Stimulated activated CD8-positive, alpha-beta memory T cell treated with anti-CD3 and anti-CD28 coated beads, Interleukin-4, amount 100 ng/mL, for 24 hours (primary cell): ENCODE results near the gene BNC2.

Experiments
- DNase-seq: peaks from one replicate; pipeline ENCODE4 v3.0.0-alpha.2; 2020; ENCODE audit warnings: low read depth

BNC2 gene

DNA sequence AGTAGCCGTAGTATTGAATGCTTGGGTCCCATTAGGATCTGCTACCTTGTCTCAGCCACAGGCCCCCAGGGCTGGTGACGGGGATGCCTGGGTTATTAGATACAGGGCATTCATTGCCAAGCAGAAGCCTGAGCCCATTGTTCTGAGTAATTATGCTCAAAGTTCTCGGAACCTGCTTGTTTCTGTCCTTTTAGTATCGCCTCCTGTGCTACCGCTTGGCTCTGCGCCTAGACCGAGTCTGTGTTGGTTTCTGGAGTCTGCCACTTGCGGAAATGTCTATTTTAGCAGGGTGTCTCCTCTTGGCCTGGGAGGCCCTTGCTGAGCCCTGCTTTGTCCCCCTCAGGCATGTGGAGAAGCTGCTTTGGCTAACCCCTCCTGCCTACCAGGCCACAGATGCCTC, 506.1 kb downstream of the BNC2 start:
- no peak for DNase-seq

DNA sequence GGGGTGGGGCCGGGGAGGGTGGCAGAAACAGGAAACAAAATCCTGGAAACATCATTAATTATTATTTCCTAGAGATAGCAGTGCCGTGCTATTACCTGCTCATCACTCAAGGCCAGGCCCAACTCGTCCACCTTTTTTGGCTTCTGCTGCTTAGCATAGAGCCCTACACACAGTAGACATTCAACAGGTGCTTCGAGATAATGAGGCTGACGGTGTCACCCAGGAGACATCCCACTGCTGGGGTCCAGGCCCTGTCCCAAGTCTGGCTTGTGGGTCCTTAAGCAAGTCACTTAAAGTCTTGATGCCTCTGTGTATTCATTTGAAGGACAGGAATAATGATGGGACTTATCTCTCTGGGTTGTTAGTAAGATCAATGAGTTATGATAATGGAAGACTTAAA, 506.6 kb downstream of the BNC2 start:
- DNase-seq: no peak

DNA sequence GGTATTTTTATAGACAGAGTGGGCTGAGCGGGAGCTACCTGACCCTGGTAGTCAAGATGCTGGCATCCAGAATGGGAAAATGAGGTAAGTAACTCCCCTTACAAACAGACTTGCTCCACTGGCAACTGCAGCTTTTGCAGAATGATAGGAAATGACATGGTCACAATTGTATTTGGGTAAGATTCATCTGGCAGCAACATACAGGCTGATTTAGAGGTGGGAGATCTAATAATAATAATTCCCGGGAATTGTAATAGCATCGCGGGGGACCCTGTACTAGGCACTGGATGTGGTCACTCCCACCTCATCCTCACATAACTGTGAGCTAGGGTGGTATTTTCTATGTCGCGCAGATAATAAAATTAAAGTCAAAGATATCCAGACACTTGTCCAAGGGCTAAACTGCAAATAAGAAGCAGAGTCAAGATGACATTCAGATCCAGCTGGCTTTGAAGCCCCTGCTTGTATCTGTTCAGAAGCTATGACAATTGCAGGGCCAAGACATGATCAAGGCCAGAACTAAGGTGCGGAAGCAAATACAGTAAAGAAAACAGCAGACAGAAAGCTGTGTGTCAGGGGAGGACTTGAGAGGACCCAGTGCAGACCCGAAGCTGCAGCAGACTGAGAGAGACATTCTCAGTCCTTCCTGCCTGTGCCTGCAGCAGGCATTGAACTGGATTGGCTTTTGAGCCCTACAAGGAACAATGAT, 507.2 kb downstream of the BNC2 start:
- DNase-seq: no peak

DNA sequence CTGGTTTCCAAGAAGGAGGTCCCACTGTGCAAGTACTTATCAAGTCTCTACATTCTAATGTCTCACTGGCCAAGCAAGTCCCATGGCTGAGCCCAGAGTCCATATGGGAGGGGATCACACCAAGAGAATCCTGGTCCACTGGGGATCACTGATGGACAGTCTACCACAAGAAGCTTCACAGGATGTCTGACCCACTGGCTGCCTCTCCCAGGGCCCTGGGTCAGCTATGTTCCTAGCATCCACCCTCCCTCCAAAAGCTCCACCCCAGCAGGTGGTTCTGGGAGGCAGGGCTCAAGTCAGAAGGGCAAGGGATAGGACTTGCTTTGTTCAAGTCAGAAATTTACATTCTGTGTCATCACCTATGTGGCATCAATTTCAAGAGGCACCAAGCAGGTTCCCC, 508.5 kb downstream of the BNC2 start:
- DNase-seq: no peak

DNA sequence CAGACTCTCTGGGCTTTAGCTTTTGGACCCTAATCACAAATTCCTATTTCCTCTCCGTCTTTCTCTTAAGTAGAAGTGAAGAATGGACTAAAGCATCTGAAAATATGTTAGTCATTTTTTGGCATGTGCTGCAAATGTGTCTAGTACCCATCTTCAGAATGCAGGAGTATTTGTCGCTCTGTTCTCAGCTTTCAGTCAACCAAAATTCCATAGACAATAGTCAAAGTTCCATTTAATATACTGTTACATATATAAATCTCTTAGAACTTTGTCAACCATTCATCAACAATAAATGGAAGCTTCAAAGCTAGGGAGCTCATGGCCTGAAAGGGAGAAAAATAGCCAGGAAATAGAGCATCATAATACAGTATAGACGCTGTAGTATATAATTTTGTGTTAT, 509.4 kb downstream of the BNC2 start:
- no peak for DNase-seq

DNA sequence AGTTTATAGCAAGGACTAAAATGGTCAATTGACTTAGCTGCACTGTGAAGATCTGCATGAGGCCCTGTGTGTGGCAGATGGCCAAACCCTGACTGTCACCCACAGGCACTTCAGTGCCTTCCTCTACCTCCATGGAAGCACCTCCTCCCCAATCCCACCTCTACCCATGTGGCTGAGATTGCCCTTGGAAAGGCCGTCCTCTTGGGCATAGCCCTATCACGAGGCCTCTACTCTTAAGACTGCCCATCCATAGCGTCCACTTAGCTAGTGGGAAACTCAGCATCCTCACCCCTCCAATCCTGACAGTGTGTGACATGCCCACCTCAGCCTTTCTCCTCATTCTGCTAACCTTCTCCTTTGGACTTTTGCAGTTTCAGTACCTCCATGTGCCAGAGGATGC, 510.2 kb downstream of the BNC2 start:
- DNase-seq: no peak
